Measurements from ENCODE around the gene GLIPR2. TPM values are rescaled to one million over a fixed set of nuclear protein-coding genes. Genes with fewer than 3 reads are reported as not detected.

GLIPR2 gene
- total and polyA plus RNA-seq, 2 of the 13 experiments (the other 11 are each of a cell fraction or from before 2014, with no cell fraction given) = 0.08 to 0.42 TPM

DNA sequence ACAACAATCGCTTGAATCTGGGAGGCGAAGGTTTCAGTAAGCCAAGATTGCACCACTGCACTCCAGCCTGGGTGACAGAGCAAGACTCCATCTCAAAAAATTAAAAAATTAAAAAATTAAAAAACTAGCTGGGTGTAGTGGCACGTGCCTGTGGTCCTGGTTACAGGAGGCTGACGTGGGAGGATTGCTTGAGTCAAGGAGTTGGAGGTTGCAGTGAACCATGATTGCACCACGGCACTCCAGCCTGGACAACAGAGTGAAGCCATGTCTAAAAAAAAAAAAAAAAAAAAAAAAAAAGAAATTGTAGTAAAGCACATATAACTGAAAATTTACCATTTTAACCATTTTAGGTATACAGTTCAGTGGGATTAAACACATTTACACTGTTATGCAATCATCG lies 19.6 kb downstream of the GLIPR2 start:
- no peak for FAIRE-seq
- no peak for TF ChIP-seq SMAD1 (CRISPR knock-in tag; IDR thresholded peaks at IDR 0.05; ENCODE audit: borderline replicate concordance, low read depth)
- TF ChIP-seq CHD2 (IDR thresholded peaks at IDR 0.05; ENCODE audit: low read depth, low read length) = no peak
- TF ChIP-seq ZNF407 (CRISPR knock-in tag; IDR thresholded peaks at IDR 0.05; ENCODE audit: not compliant biosample characterization) = no peak

More for the DNA sequence above, 19.6 kb downstream of the GLIPR2 start:
- ChIA-PET CTCF (ENCODE audit: low intra/inter-chr PET ratio, low total read pairs) (no interaction called here), POLR2A (no interaction called here)
- DNase-seq (ENCODE audit: low spot score) (no peak), ATAC-seq (no peak)
- peaks cover 12% of the 10 kb centered on the region for H3K4me1 ChIP-seq (ENCODE audit: insufficient read depth, low read length)
- H3K4me2 ChIP-seq (ENCODE audit: low read depth, low read length) = no peak overlapping the region
- BruUV-seq (replicated peaks) = no TSS peak
- H3K36me3 ChIP-seq (replicated peaks in 1 of 2; ENCODE audit: control insufficient read depth in 1 of 2, insufficient read depth in 2 of 2, low read length in 2 of 2) = no peaks in the 10 kb centered on the region
- H3K9ac ChIP-seq (ENCODE audit: insufficient read depth, low read depth, low read length) = no peak overlapping the region
- H3K4me3 ChIP-seq (replicated peaks in 1 of 3; ENCODE audit: insufficient read depth in 1 of 3, low read depth in 2 of 3, low read length in 3 of 3) = no peak overlapping the region
- intact Hi-C loops (cut with micrococcal nuclease; ENCODE audit: unreplicated experiment) (no loop called here), in situ Hi-C loops (cut with HindIII; ENCODE audit: extremely low pct_ligation_motif_present, low pct_unique_long_range_greater_than_20kb) (no loop called here)
- WGBS (ENCODE audit: low lambda C conversion rate) = 84% methylated on average over 6 of the region's 6 CpGs
- H3K27me3 ChIP-seq (ENCODE audit: control insufficient read depth in 1 of 2, insufficient read depth in 2 of 2, low read length in 2 of 2) = peaks cover 0 to 5% of the 10 kb centered on the region in 2 experiments; a peak in 1 of 5 replicates
- no peak overlapping the region for H2AFZ ChIP-seq (ENCODE audit: low read length)
- no peaks in the 10 kb centered on the region for H3K9me3 ChIP-seq (ENCODE audit: low read length)
- H3K79me2 ChIP-seq (ENCODE audit: insufficient read depth, low read length) = no peaks in the 10 kb centered on the region
- no peaks in the 10 kb centered on the region for H4K20me1 ChIP-seq (ENCODE audit: insufficient read depth, low read length)
- H3K27ac ChIP-seq (ENCODE audit: extremely low read length, insufficient read depth, low read length) = no peak overlapping the region
